MM.1S (cell line): Measurements from ENCODE around the gene P3H1.
"Not testable (repeated sequence)": the region's sequence is repeated elsewhere in the genome, so short reads cannot be mapped to it uniquely, and the experiment has no call there.

Source experiments
- DNase-seq: peaks from one replicate; pipeline ENCODE4 v3.0.0-alpha.2; 2015
- H2AFZ ChIP-seq: fragments of 300-600 bp; sonication (generic); 2 replicates; pipeline ENCODE4 v1.6.0; 2016; ENCODE audit warnings: antibody characterized with exemption, low read length
- H3F3A ChIP-seq: fragments of 300-600 bp; sonication (generic); 2 replicates; pipeline ENCODE4 v1.6.1; 2016; ENCODE audit warnings: mild to moderate bottlenecking, antibody characterized with exemption, low read length, moderate library complexity, mixed read lengths; ENCODE audit not compliant: insufficient read depth
- H3K27ac ChIP-seq: fragments of 300-600 bp; sonication (generic); 2 replicates; pipeline ENCODE4 v1.5.1; 2016; ENCODE audit warnings: mild to moderate bottlenecking, low read length
- H3K27me3 ChIP-seq: fragments of 300-600 bp; sonication (generic); replicated peaks from 2 replicates; pipeline ENCODE4 v1.6.0; 2016; ENCODE audit warnings: low read length; ENCODE audit not compliant: insufficient read depth
- H3K36me3 ChIP-seq: fragments of 300-600 bp; sonication (generic); replicated peaks from 2 replicates; pipeline ENCODE4 v1.6.1; 2016; ENCODE audit warnings: mild to moderate bottlenecking, low read length, mixed read lengths; ENCODE audit not compliant: insufficient read depth
- H3K4me1 ChIP-seq: fragments of 300-600 bp; sonication (generic); 2 replicates; pipeline ENCODE4 v1.6.1; 2016; ENCODE audit warnings: low read length, mixed read lengths
- H3K4me2 ChIP-seq: fragments of 300-600 bp; sonication (generic); 2 replicates; pipeline ENCODE4 v1.6.0; 2016; ENCODE audit warnings: low read depth, low read length
- H3K4me3 ChIP-seq: fragments of 300-600 bp; sonication (generic); 2 replicates; pipeline ENCODE4 v1.5.1; 2016; ENCODE audit warnings: low read length, mixed read lengths
- H3K79me2 ChIP-seq: fragments of 300-600 bp; sonication (generic); 2 replicates; pipeline ENCODE4 v1.6.1; 2016; ENCODE audit warnings: mixed run types, low read length, mixed read lengths
- H3K9ac ChIP-seq: fragments of 300-600 bp; sonication (generic); 2 replicates; pipeline ENCODE4 v1.6.1; 2016; ENCODE audit warnings: low read length, mixed read lengths
- H3K9me2 ChIP-seq: fragments of 300-600 bp; sonication (generic); replicated peaks from 2 replicates; pipeline ENCODE4 v1.6.1; 2016; ENCODE audit warnings: mild to moderate bottlenecking, low read length, mixed read lengths; ENCODE audit not compliant: insufficient read depth
- H3K9me3 ChIP-seq: fragments of 300-600 bp; sonication (generic); replicated peaks from 2 replicates; pipeline ENCODE4 v1.6.1; 2016; ENCODE audit warnings: mild to moderate bottlenecking, low read length, mixed read lengths; ENCODE audit not compliant: insufficient read depth
- H4K20me1 ChIP-seq: fragments of 300-600 bp; sonication (generic); 2 replicates; pipeline ENCODE4 v1.6.1; 2016; ENCODE audit warnings: mild to moderate bottlenecking, low read length, moderate library complexity, mixed read lengths; ENCODE audit not compliant: insufficient read depth
- CTCF ChIP-seq: fragments of 300-600 bp; sonication (generic); IDR thresholded peaks from 2 replicates; pipeline ENCODE4 v1.5.1; 2016; ENCODE audit warnings: antibody characterized with exemption, low read length, mixed read lengths
- EZH2 ChIP-seq: fragments of 300-600 bp; sonication (generic); optimal IDR thresholded peaks from 2 replicates; pipeline ENCODE3; 2017; ENCODE audit warnings: low read depth, mild to moderate bottlenecking, antibody characterized with exemption, low read length, mixed read lengths
- EZH2phosphoT487 ChIP-seq: fragments of 300-600 bp; sonication (generic); IDR thresholded peaks from 2 replicates; pipeline ENCODE4 v1.6.1; 2018; ENCODE audit warnings: antibody characterized with exemption, low read length

The P3H1 gene

GRCh38 chr1:42723511-42723910 lies 43.3 kb downstream of the P3H1 start:
- no peaks in the 10 kb centered on the region for H3K36me3 ChIP-seq
- H3K27me3 ChIP-seq, result no peaks in the 10 kb centered on the region
- H3K27ac ChIP-seq, result no peak overlapping the region
- H3K9ac ChIP-seq, result no peak overlapping the region
- H3K4me3 ChIP-seq, result no peak overlapping the region
- no peak for TF ChIP-seq EZH2
- no peak for DNase-seq
- peaks cover 3% of the 10 kb centered on the region; the same call in 1 of the 2 replicates for H3F3A ChIP-seq
- no peaks in the 10 kb centered on the region for H3K9me3 ChIP-seq
- no peaks in the 10 kb centered on the region for H3K4me1 ChIP-seq
- no peaks in the 10 kb centered on the region for H4K20me1 ChIP-seq
- no peaks in the 10 kb centered on the region for H3K9me2 ChIP-seq
- no peak overlapping the region for H3K4me2 ChIP-seq
- no peaks in the 10 kb centered on the region for H3K79me2 ChIP-seq
- H2AFZ ChIP-seq, result no peak overlapping the region

GRCh38 chr1:42722403-42722802 lies 44.4 kb downstream of the P3H1 start:
- H3K9me3 ChIP-seq, H3K9ac ChIP-seq, H4K20me1 ChIP-seq, H2AFZ ChIP-seq, H3K4me1 ChIP-seq, H3K36me3 ChIP-seq, H3K9me2 ChIP-seq, H3K79me2 ChIP-seq, DNase-seq, H3K4me3 ChIP-seq, H3K27ac ChIP-seq, H3K4me2 ChIP-seq, H3K27me3 ChIP-seq, H3F3A ChIP-seq: not testable (repeated sequence)

GRCh38 chr1:42721926-42722325 lies 44.9 kb downstream of the P3H1 start:
- peaks cover 3% of the 10 kb centered on the region; the same call in 1 of the 2 replicates for H3F3A ChIP-seq
- no peak overlapping the region for H3K4me3 ChIP-seq
- H3K36me3 ChIP-seq, result no peaks in the 10 kb centered on the region
- H3K4me1 ChIP-seq, result no peaks in the 10 kb centered on the region
- H3K9me3 ChIP-seq, result no peaks in the 10 kb centered on the region
- no peaks in the 10 kb centered on the region for H4K20me1 ChIP-seq
- no peaks in the 10 kb centered on the region for H3K27me3 ChIP-seq
- no peak overlapping the region for H3K4me2 ChIP-seq
- H3K27ac ChIP-seq, result no peak overlapping the region
- no peak overlapping the region for H3K9ac ChIP-seq
- DNase-seq, result no peak
- no peak overlapping the region for H2AFZ ChIP-seq
- TF ChIP-seq CTCF (no peak), EZH2 (no peak), EZH2phosphoT487 (no peak)
- no peaks in the 10 kb centered on the region for H3K79me2 ChIP-seq
- no peaks in the 10 kb centered on the region for H3K9me2 ChIP-seq

GRCh38 chr1:42720868-42721267 lies 46.0 kb downstream of the P3H1 start:
- no peaks in the 10 kb centered on the region for H3K4me1 ChIP-seq
- no peak for DNase-seq
- no peak overlapping the region for H3K4me3 ChIP-seq
- H3K9me2 ChIP-seq, result no peaks in the 10 kb centered on the region
- no peak overlapping the region for H3K9ac ChIP-seq
- no peak overlapping the region for H3K27ac ChIP-seq
- peaks cover 3% of the 10 kb centered on the region; the same call in 1 of the 2 replicates for H3F3A ChIP-seq
- H3K9me3 ChIP-seq, result no peaks in the 10 kb centered on the region
- H3K36me3 ChIP-seq, result no peaks in the 10 kb centered on the region
- TF ChIP-seq CTCF (no peak), EZH2phosphoT487 (no peak), EZH2 (no peak)
- H3K27me3 ChIP-seq, result no peaks in the 10 kb centered on the region
- no peak overlapping the region for H3K4me2 ChIP-seq
- no peaks in the 10 kb centered on the region for H3K79me2 ChIP-seq
- no peaks in the 10 kb centered on the region for H4K20me1 ChIP-seq
- H2AFZ ChIP-seq, result no peak overlapping the region

- not testable (repeated sequence) for H3K4me1 ChIP-seq, H3K9me3 ChIP-seq, H4K20me1 ChIP-seq, DNase-seq, H3K27me3 ChIP-seq, H2AFZ ChIP-seq, H3K27ac ChIP-seq, H3K36me3 ChIP-seq, H3K4me2 ChIP-seq, H3K9me2 ChIP-seq, H3K9ac ChIP-seq, H3F3A ChIP-seq, H3K4me3 ChIP-seq
- H3K79me2 ChIP-seq, result peaks cover 38% of the 10 kb centered on the region
Observed at GRCh38 chr1:42714441-42714840, 52.4 kb downstream of the P3H1 start.
